OCI-LY1 (cell line): Measurements from ENCODE around the gene COPB1.

Experiments
- EZH2 ChIP-seq: fragments of 200-600 bp; sonication (generic), shearing (Covaris generic); IDR thresholded peaks from 2 replicates; pipeline ENCODE4 v1.8.0; 2017; ENCODE audit warnings: borderline replicate concordance, mixed run types, mild to moderate bottlenecking, antibody characterized with exemption, low read length, moderate library complexity, mixed read lengths
- TF ChIP-seq, protein P1 (sequence below): fragments of 200-600 bp; sonication (generic), shearing (Covaris generic); IDR thresholded peaks from 2 replicates; pipeline ENCODE4 v1.5.1; 2017; ENCODE audit warnings: mild to moderate bottlenecking, antibody characterized with exemption, low read length, moderate library complexity, mixed read lengths

GRCh38 chr11:14417186-14417585 is 82.4 kb downstream of the COPB1 start:
- no peak for TF ChIP-seq EZH2
- TF ChIP-seq, protein P1, sequence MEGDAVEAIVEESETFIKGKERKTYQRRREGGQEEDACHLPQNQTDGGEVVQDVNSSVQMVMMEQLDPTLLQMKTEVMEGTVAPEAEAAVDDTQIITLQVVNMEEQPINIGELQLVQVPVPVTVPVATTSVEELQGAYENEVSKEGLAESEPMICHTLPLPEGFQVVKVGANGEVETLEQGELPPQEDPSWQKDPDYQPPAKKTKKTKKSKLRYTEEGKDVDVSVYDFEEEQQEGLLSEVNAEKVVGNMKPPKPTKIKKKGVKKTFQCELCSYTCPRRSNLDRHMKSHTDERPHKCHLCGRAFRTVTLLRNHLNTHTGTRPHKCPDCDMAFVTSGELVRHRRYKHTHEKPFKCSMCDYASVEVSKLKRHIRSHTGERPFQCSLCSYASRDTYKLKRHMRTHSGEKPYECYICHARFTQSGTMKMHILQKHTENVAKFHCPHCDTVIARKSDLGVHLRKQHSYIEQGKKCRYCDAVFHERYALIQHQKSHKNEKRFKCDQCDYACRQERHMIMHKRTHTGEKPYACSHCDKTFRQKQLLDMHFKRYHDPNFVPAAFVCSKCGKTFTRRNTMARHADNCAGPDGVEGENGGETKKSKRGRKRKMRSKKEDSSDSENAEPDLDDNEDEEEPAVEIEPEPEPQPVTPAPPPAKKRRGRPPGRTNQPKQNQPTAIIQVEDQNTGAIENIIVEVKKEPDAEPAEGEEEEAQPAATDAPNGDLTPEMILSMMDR, result no peak
